Adipose tissue (tissue), 3 donors: ENCODE data around the gene MYO3B. TPM values are rescaled to one million over a fixed set of nuclear protein-coding genes. Genes with fewer than 3 reads are reported as not detected.
"Not testable (repeated sequence)": the region's sequence is repeated elsewhere in the genome, so short reads cannot be mapped to it uniquely, and the experiment has no call there.

Source experiments
- H3K27ac ChIP-seq: one replicate; pipeline ENCODE4 v1.5.1; 2013; ENCODE audit warnings: low read depth, low read length
- WGBS, 3 donors: extraction: QIAGEN DNeasy Blood & Tissue Kit; methylation state at CpG; one replicate each; pipeline ENCODE4 v1.1.7; 2013; 5-methylcytosine and 5-hydroxymethylcytosine counted together
- polyA plus RNA-seq, 3 donors: library from polyadenylated mRNA; stranded (reverse); fragments of 200-250 nt; gene quantifications; one replicate each; pipeline ENCODE4 v1.2.3, GENCODE V29; 2013
- donor health status: healthy with polysubstance abuse.
- donor health status: Bipolar disorder and iron deficiency.
- donor health status: healthy.

MYO3B gene
- polyA plus RNA-seq, 3 donors = 0.01 to 0.28 TPM; not detected in 1

- 63 to 82% (median 82%) methylated on average over 1 of the region's 1 CpG for WGBS, 3 donors
- H3K27ac ChIP-seq = no peak overlapping the region
Observed at GRCh38 chr2:170340693-170341068, 162.7 kb downstream of the MYO3B start.

- H3K27ac ChIP-seq = no peak overlapping the region
- WGBS, 3 donors = 59 to 78% (median 62%) methylated on average over 8 of the region's 8 CpGs
Observed at GRCh38 chr2:170341684-170342623, 164.0 kb downstream of the MYO3B start.

GRCh38 chr2:170344663-170345346 lies 166.9 kb downstream of the MYO3B start:
- WGBS, 3 donors = 85 to 91% (median 90%) methylated on average over 3 of the region's 3 CpGs
- no peak overlapping the region for H3K27ac ChIP-seq

- 83 to 86% (median 83%) methylated on average over 2 of the region's 2 CpGs for WGBS, 3 donors
- no peak overlapping the region for H3K27ac ChIP-seq
Observed at GRCh38 chr2:170345607-170346006, 167.7 kb downstream of the MYO3B start.

GRCh38 chr2:170349269-170349668 lies 171.3 kb downstream of the MYO3B start:
- H3K27ac ChIP-seq = not testable (repeated sequence)
- 54 to 72% (median 56%) methylated on average over 5 of the region's 5 CpGs for WGBS, 3 donors

- H3K27ac ChIP-seq = no peak overlapping the region
- WGBS, 3 donors = 56 to 68% (median 66%) methylated on average over 4 of the region's 4 CpGs
Observed at GRCh38 chr2:170350929-170351826, 173.2 kb downstream of the MYO3B start.

GRCh38 chr2:170353723-170354122 lies 175.8 kb downstream of the MYO3B start:
- WGBS, 3 donors = 74 to 82% (median 78%) methylated on average over 2 of the region's 2 CpGs
- no peak overlapping the region for H3K27ac ChIP-seq

- 40 to 70% (median 47%) methylated on average over 2 of the region's 2 CpGs for WGBS, 3 donors
- no peak overlapping the region for H3K27ac ChIP-seq
Observed at GRCh38 chr2:170354388-170354787, 176.4 kb downstream of the MYO3B start.

- H3K27ac ChIP-seq = no peak overlapping the region
- WGBS, 3 donors = 62 to 79% (median 69%) methylated on average over 2 of the region's 2 CpGs
Observed at GRCh38 chr2:170354855-170355780, 177.2 kb downstream of the MYO3B start.

- H3K27ac ChIP-seq = no peak overlapping the region
- WGBS, 3 donors = 88 to 94% (median 91%) methylated on average over 3 of the region's 3 CpGs
Observed at GRCh38 chr2:170359466-170359865, 181.5 kb downstream of the MYO3B start.

GRCh38 chr2:170360546-170361089 lies 182.7 kb downstream of the MYO3B start:
- no peak overlapping the region for H3K27ac ChIP-seq
- 65 to 81% (median 67%) methylated on average over 3 of the region's 3 CpGs for WGBS, 3 donors

GRCh38 chr2:170361090-170361936 lies 183.4 kb downstream of the MYO3B start:
- no peak overlapping the region for H3K27ac ChIP-seq
- WGBS, 3 donors = 19 to 27% (median 23%) methylated on average over 5 of the region's 5 CpGs

- no peak overlapping the region for H3K27ac ChIP-seq
- 65 to 75% (median 69%) methylated on average over 3 of the region's 3 CpGs for WGBS, 3 donors
Observed at GRCh38 chr2:170362313-170362870, 184.4 kb downstream of the MYO3B start.

GRCh38 chr2:170362871-170363631 lies 185.1 kb downstream of the MYO3B start:
- 41 to 68% (median 49%) methylated on average over 6 of the region's 6 CpGs for WGBS, 3 donors
- H3K27ac ChIP-seq = no peak overlapping the region

GRCh38 chr2:170365003-170365402 lies 187.1 kb downstream of the MYO3B start:
- H3K27ac ChIP-seq = no peak overlapping the region
- 67 to 79% (median 71%) methylated on average over 6 of the region's 6 CpGs for WGBS, 3 donors
